ENCODE results near the gene NFATC2. TPM values are rescaled to one million over a fixed set of nuclear protein-coding genes. Genes with fewer than 3 reads are reported as not detected.

The NFATC2 gene
- total RNA-seq, 4 donors from 2014 or later: 5.3 to 22.5 (median 11.5) TPM

GRCh38 chr20:51583499-51583898 lies 41.0 kb upstream of the NFATC2 start:
- intact Hi-C loops (cut with DNase I; ENCODE audit: low total_unique reads) (no loop called here), in situ Hi-C loops (cut with MboI; ENCODE audit: low pct_ligation_motif_present in 1 of 4, low pct_unique_long_range_greater_than_20kb in 1 of 4, low sequenced_read_pairs in 3 of 4) (loop anchor here in 2 of 4 donors (25.0 kb wide), 2 partner anchors 196 to 596 kb away; no protein-coding TSS in a partner anchor)
- Histone ChIP-seq H3K27me3 (no peaks in the 10 kb centered on the region), H3K27ac (no peak overlapping the region), H3K9me3 (no peaks in the 10 kb centered on the region), H3K36me3 (no peaks in the 10 kb centered on the region), H3K4me1 (no peaks in the 10 kb centered on the region), H3K4me3 (no peak overlapping the region)
- no peak for TF ChIP-seq POLR2A (IDR thresholded peaks at IDR 0.05)
- TF ChIP-seq, protein P1, sequence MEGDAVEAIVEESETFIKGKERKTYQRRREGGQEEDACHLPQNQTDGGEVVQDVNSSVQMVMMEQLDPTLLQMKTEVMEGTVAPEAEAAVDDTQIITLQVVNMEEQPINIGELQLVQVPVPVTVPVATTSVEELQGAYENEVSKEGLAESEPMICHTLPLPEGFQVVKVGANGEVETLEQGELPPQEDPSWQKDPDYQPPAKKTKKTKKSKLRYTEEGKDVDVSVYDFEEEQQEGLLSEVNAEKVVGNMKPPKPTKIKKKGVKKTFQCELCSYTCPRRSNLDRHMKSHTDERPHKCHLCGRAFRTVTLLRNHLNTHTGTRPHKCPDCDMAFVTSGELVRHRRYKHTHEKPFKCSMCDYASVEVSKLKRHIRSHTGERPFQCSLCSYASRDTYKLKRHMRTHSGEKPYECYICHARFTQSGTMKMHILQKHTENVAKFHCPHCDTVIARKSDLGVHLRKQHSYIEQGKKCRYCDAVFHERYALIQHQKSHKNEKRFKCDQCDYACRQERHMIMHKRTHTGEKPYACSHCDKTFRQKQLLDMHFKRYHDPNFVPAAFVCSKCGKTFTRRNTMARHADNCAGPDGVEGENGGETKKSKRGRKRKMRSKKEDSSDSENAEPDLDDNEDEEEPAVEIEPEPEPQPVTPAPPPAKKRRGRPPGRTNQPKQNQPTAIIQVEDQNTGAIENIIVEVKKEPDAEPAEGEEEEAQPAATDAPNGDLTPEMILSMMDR (IDR thresholded peaks at IDR 0.05): no peak
- no peak for TF ChIP-seq EP300 (IDR thresholded peaks at IDR 0.05; ENCODE audit: low read depth)
- no peak for TF ChIP-seq POLR2AphosphoS5 (IDR thresholded peaks at IDR 0.05)
- DNase-seq: no peak
- WGBS, 2 donors (ENCODE audit: low coverage in 1 of 2): 85 to 94% methylated on average over 11 to 14 of the region's 14 CpGs

DNA sequence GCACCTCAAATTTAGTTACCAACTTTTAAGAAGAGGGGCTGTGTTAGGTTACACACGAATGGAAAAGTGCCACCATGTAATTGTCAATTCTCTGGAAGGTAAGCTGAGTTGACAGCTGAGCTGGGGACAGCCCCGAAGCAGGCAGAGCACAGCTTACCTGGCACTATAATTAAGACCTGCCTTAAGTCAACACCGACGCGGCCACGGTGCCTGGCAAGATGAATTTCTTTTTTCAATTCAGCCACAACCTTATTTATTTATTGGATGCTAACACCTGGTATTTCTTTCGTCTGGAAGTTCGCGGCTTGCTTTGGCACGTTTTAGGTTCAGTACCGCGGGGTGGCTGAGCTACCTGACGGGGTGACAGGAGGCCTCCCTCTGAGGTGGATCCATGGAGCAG lies 40.6 kb upstream of the NFATC2 start:
- DNase-seq: no peak
- no peak overlapping the region for H3K4me3 ChIP-seq
- no peaks in the 10 kb centered on the region for H3K4me1 ChIP-seq
- no peak for TF ChIP-seq EP300 (IDR thresholded peaks at IDR 0.05; ENCODE audit: low read depth)
- TF ChIP-seq, protein P1 (IDR thresholded peaks at IDR 0.05): no peak
- no peak for TF ChIP-seq POLR2AphosphoS5 (IDR thresholded peaks at IDR 0.05)
- no peak for TF ChIP-seq POLR2A (IDR thresholded peaks at IDR 0.05)
- in situ Hi-C loops (cut with MboI; ENCODE audit: low pct_ligation_motif_present in 1 of 4, low pct_unique_long_range_greater_than_20kb in 1 of 4, low sequenced_read_pairs in 3 of 4) (loop anchor here in 2 of 4 donors (25.0 kb wide), 2 partner anchors 196 to 596 kb away; no protein-coding TSS in a partner anchor), intact Hi-C loops (cut with DNase I; ENCODE audit: low total_unique reads) (no loop called here)
- no peaks in the 10 kb centered on the region for H3K9me3 ChIP-seq
- no peaks in the 10 kb centered on the region for H3K27me3 ChIP-seq
- WGBS, 2 donors (ENCODE audit: low coverage in 1 of 2): 17 to 56% methylated on average over 1 to 13 of the region's 13 CpGs
- no peak overlapping the region for H3K27ac ChIP-seq
- H3K36me3 ChIP-seq: no peaks in the 10 kb centered on the region

DNA sequence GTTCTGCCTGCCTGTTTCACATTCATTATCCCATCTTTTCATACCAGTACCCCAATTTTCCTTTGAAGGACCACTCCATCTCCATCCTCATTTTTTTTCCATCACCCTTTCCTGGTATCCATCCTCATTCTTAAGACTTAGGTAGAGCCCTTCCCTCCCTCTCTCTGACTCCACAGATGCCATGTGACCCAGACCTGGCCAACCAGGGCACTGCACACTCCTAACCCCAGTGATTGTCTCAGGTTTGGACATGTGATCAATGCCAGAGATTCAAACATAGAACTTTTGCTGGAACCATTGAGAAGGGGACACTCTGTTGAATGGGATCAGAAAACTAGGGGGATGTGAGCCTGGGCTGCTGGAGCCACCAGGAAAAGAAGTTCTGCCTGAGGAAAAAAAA lies 39.1 kb upstream of the NFATC2 start:
- Histone ChIP-seq H3K4me1 (no peaks in the 10 kb centered on the region), H3K36me3 (no peaks in the 10 kb centered on the region), H3K9me3 (no peaks in the 10 kb centered on the region), H3K4me3 (no peak overlapping the region), H3K27ac (no peak overlapping the region), H3K27me3 (no peaks in the 10 kb centered on the region)
- DNase-seq: no peak
- intact Hi-C loops (cut with DNase I; ENCODE audit: low total_unique reads): no loop called here
- in situ Hi-C loops (cut with MboI; ENCODE audit: low pct_ligation_motif_present in 1 of 4, low pct_unique_long_range_greater_than_20kb in 1 of 4, low sequenced_read_pairs in 3 of 4): loop anchor here in 2 of 4 donors (25.0 kb wide), 2 partner anchors 194 to 594 kb away; no protein-coding TSS in a partner anchor
- TF ChIP-seq POLR2AphosphoS5 (IDR thresholded peaks at IDR 0.05) (no peak), EP300 (IDR thresholded peaks at IDR 0.05; ENCODE audit: low read depth) (no peak), POLR2A (IDR thresholded peaks at IDR 0.05) (no peak)
- TF ChIP-seq, protein P1 (IDR thresholded peaks at IDR 0.05): no peak

- in situ Hi-C loops (cut with MboI; ENCODE audit: low pct_ligation_motif_present in 1 of 4, low pct_unique_long_range_greater_than_20kb in 1 of 4, low sequenced_read_pairs in 3 of 4): loop anchor here in 2 of 4 donors (25.0 kb wide), 2 partner anchors 192 to 592 kb away; no protein-coding TSS in a partner anchor
Measured at GRCh38 chr20:51579137-51579536, 36.6 kb upstream of the NFATC2 start.

More at GRCh38 chr20:51579137-51579536, 36.6 kb upstream of the NFATC2 start:
- no peaks in the 10 kb centered on the region for H3K9me3 ChIP-seq
- no peaks in the 10 kb centered on the region for H3K36me3 ChIP-seq
- no peak for DNase-seq
- 77 to 79% methylated on average over 2 to 8 of the region's 8 CpGs for WGBS, 2 donors (ENCODE audit: low coverage in 1 of 2)
- no peak overlapping the region for H3K27ac ChIP-seq
- H3K4me3 ChIP-seq: no peak overlapping the region
- H3K4me1 ChIP-seq: no peaks in the 10 kb centered on the region
- intact Hi-C loops (cut with DNase I; ENCODE audit: low total_unique reads): no loop called here
- H3K27me3 ChIP-seq: no peaks in the 10 kb centered on the region
- TF ChIP-seq, protein P1 (IDR thresholded peaks at IDR 0.05): no peak
- TF ChIP-seq POLR2AphosphoS5 (IDR thresholded peaks at IDR 0.05) (no peak), EP300 (IDR thresholded peaks at IDR 0.05; ENCODE audit: low read depth) (no peak), POLR2A (IDR thresholded peaks at IDR 0.05) (no peak)
